Stimulated activated CD4-positive, alpha-beta T cell treated with anti-CD3 and anti-CD28 coated beads, Interleukin-12 subunit alpha, Interleukin-12 subunit beta, amount 100 ng/mL, for 48 hours (primary cell): ENCODE results near the gene TADA1.
A peak's percentile ranks its signal among the peaks of the same experiment; 100 is the strongest.
"Not testable (repeated sequence)": the region's sequence is repeated elsewhere in the genome, so short reads cannot be mapped to it uniquely, and the experiment has no call there.

Source experiments
- DNase-seq, 3 donors: peaks; one replicate each; pipeline ENCODE4 v3.0.0-alpha.2; 2020; ENCODE audit warnings: low read depth in 2 of 3, low spot score in 1 of 3

The TADA1 gene

GRCh38 chr1:166844791-166845190 lies 31.3 kb downstream of the TADA1 start:
- DNase-seq = no peak

- DNase-seq = no peak
Measured at GRCh38 chr1:166843769-166844596, 32.1 kb downstream of the TADA1 start.

- DNase-seq = no peak
Measured at GRCh38 chr1:166843322-166843721, 32.7 kb downstream of the TADA1 start.

GRCh38 chr1:166840309-166841274 lies 35.5 kb downstream of the TADA1 start:
- no peak for DNase-seq

- DNase-seq = peak in 1 of 3 donors; percentile 49
Measured at GRCh38 chr1:166839600-166840308, 36.3 kb downstream of the TADA1 start.

GRCh38 chr1:166838766-166839599 lies 37.1 kb downstream of the TADA1 start, which contains the start of gene POGK:
POGK (plus strand) TSS chr1:166839475; CDS start chr1:166840957, 1,482 bp downstream.
- DNase-seq = peak; percentile 71 to 82 (median 77)

GRCh38 chr1:166836733-166837132 lies 39.3 kb downstream of the TADA1 start:
- no peak for DNase-seq

- not testable (repeated sequence) for DNase-seq
Measured at GRCh38 chr1:166829762-166830161, 46.3 kb downstream of the TADA1 start.

GRCh38 chr1:166827426-166827825 lies 48.6 kb downstream of the TADA1 start:
- DNase-seq = no peak

GRCh38 chr1:166822385-166822784 lies 53.7 kb downstream of the TADA1 start:
- no peak for DNase-seq

- DNase-seq = no peak
Measured at GRCh38 chr1:166819974-166820373, 56.1 kb downstream of the TADA1 start.

- no peak for DNase-seq
Measured at GRCh38 chr1:166814611-166815010, 61.5 kb downstream of the TADA1 start.

GRCh38 chr1:166813508-166814223 lies 62.4 kb downstream of the TADA1 start:
- no peak for DNase-seq

GRCh38 chr1:166811691-166812090 lies 64.4 kb downstream of the TADA1 start:
- no peak for DNase-seq

GRCh38 chr1:166808952-166809351 lies 67.1 kb downstream of the TADA1 start:
- no peak for DNase-seq
